Neutrophil (primary cell): ENCODE results near the gene TNP2.

Source experiments
- H3K27ac ChIP-seq: fragments of 200-600 bp; sonication (generic); 2 replicates; pipeline ENCODE4 v1.5.1; 2016; ENCODE audit warnings: mild to moderate bottlenecking, moderate library complexity
- H3K27me3 ChIP-seq: fragments of 200-600 bp; sonication (generic); 2 replicates; pipeline ENCODE4 v1.6.0; 2016; ENCODE audit warnings: mild to moderate bottlenecking
- H3K36me3 ChIP-seq: fragments of 200-600 bp; sonication (generic); 2 replicates; pipeline ENCODE4 v1.5.1; 2017
- H3K4me1 ChIP-seq, 2 experiments: fragments of 200-600 bp in 1 of 2; sonication (generic) in 1 of 2; 1 replicate in 1 of 2; 2 replicates in 1 of 2; pipeline versions ENCODE4 v1.5.1 to v1.6.1; 2013 to 2016; ENCODE audit warnings: low read depth in 1 of 2, low read length in 1 of 2, mild to moderate bottlenecking in 1 of 2, moderate library complexity in 1 of 2; ENCODE audit not compliant: control insufficient read depth in 1 of 2, insufficient read depth in 1 of 2
- H3K4me3 ChIP-seq, 2 experiments: fragments of 200-600 bp in 1 of 2; sonication (generic) in 1 of 2; 1 replicate in 1 of 2; 2 replicates in 1 of 2; pipeline ENCODE4 v1.5.1; 2013 to 2016; ENCODE audit warnings: low read depth in 1 of 2, low read length in 1 of 2, mild to moderate bottlenecking in 1 of 2, moderate library complexity in 1 of 2
- H3K9me3 ChIP-seq: fragments of 200-600 bp; sonication (generic); 2 replicates; pipeline ENCODE4 v1.5.1; 2016
- TF ChIP-seq, protein P1 (sequence below): fragments of 200-600 bp; sonication (generic); IDR thresholded peaks from 2 replicates; pipeline ENCODE4 v1.5.1; 2016; ENCODE audit warnings: antibody characterized with exemption

Gene TNP2

DNA sequence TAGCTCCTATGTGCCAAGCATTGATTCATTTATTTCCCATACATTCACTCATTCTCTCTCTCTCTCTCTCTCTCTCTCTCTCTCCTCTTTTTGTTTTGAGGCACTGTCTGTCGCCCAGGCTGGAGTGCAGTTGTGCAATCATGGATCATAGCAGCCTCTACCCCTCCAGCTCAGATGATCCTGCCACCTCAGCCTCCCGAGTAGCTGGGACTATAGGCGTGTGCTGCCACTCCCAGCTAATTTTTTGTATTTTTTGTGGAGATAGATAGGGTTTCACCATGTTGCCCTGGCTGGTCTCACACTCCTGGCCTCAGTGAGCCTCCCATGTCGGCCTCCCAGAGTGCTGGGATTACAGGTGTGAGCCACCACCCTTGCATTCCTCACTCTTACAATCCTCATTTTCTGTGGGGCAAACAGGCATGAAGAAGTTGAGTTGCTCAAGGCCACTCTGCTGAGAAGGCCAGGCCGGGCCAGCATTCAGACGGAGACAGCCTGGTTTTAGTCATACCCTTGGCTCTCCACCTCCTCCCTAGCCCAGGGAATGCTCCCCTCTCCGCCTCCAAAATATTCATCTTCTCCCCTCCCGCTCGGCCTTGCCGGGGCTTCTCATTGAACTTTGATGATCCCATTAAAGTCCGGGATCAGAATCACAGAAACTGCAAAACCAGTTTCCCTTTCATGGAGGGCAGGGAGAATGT is 7.9 kb upstream of the TNP2 start:
- no peak overlapping the region for H3K27ac ChIP-seq

DNA sequence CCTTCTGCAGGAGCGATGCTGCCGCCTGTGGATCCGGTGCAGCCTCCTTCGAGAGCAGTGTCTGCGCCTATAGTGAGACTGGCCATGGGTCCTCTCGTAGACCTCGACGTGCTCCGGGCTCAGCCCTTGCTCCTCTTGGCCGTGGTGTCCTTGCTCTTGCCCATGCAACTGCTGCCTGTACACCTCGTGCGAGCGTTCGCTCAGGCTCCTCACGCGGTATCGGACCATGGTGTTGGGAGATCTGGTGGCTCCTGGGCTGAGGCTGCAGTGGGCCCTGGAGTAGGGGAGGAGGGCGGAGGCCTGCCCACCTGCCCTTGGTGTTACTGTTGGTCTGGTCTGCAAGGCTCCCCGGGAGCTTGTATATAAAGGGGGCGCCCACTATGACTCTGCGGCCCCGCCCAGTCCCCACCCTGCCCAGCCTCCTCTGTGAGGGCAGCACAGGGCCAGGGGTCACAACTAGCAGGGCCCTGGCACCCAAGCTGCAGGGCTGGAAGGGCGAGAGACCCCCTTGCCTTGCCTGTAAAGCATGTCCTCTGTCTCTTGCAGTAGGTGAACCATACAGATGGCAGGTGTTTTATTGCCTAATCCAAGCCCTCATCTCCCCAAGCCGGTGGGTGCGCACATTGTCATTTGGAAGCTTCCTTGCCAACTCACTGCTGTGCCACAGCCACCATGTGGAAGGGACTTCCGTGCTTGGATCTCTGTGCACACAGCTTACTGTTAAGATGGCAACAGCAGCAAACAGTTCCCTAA is 7.2 kb upstream of the TNP2 start, which contains the start of gene PRM2:
TSS of gene PRM2 (minus strand) at position 338 of the 753 bp plus-strand sequence. CDS start at position 228, 110 bp downstream.
- Histone ChIP-seq H3K36me3 (no peaks in the 10 kb centered on the region), H3K4me1 (no peaks in the 10 kb centered on the region), H3K4me3 (no peak within 1 kb of the TSS), H3K9me3 (no peaks in the 10 kb centered on the region), H3K27me3 (no peaks in the 10 kb centered on the region), H3K27ac (no peak within 1 kb of the TSS)
- TF ChIP-seq, protein P1, sequence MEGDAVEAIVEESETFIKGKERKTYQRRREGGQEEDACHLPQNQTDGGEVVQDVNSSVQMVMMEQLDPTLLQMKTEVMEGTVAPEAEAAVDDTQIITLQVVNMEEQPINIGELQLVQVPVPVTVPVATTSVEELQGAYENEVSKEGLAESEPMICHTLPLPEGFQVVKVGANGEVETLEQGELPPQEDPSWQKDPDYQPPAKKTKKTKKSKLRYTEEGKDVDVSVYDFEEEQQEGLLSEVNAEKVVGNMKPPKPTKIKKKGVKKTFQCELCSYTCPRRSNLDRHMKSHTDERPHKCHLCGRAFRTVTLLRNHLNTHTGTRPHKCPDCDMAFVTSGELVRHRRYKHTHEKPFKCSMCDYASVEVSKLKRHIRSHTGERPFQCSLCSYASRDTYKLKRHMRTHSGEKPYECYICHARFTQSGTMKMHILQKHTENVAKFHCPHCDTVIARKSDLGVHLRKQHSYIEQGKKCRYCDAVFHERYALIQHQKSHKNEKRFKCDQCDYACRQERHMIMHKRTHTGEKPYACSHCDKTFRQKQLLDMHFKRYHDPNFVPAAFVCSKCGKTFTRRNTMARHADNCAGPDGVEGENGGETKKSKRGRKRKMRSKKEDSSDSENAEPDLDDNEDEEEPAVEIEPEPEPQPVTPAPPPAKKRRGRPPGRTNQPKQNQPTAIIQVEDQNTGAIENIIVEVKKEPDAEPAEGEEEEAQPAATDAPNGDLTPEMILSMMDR, result no peak

More for the DNA sequence above, 7.9 kb upstream of the TNP2 start:
- Histone ChIP-seq H3K9me3 (no peaks in the 10 kb centered on the region), H3K4me3 (no peak overlapping the region), H3K36me3 (no peaks in the 10 kb centered on the region), H3K4me1 (no peaks in the 10 kb centered on the region), H3K27me3 (no peaks in the 10 kb centered on the region)
- TF ChIP-seq, protein P1, result no peak

DNA sequence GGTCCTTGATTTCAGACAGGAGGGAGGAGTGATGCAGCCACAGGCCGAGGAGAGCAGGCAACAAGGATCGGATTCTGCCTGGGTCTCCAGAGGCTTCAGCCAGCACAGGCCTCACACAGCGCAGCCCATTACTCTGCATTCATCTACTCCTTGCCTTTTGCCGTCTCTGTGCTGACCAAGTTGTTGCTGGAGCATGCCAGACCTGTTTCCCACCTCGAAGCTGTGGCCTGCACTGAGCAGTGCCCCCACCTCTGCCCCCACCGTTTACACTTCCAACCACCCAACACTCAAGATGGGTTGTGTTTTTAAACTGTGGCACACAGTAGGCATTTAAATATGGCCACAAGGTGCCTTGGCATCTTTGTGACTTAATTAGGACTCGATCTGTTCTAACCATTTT is 5.8 kb upstream of the TNP2 start:
- Histone ChIP-seq H3K27me3 (no peaks in the 10 kb centered on the region), H3K36me3 (no peaks in the 10 kb centered on the region), H3K4me3 (no peak overlapping the region), H3K9me3 (no peaks in the 10 kb centered on the region), H3K27ac (no peak overlapping the region), H3K4me1 (no peaks in the 10 kb centered on the region)
- TF ChIP-seq, protein P1, result no peak

DNA sequence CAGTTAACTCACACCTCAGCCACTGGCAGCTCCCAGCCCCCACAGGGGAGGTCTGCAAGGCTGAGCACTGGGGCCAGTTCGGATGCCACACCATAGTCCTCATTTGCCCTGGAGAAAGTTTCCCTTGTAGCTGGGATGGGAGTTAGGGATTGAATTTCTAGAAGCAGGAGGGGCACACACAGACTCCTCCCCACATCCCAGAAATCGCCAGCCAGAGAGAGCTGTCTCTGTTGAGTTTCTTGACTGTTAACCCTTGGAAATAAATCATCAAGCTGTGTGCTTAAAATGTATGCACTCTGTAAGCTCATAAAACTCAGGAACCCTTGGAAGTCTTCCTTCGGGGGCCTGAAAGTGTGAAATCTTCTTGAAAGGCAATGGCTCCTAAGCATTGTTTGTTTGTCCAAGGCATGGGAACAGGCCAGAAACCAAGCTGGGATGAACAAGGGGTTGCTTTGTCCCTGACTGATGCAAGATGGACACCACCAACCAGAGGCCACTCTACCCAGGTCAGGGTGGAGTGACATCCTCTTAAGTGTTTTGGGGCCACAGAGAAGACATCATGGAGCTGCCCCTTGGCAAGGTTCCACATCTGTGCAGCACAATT is 4.7 kb upstream of the TNP2 start:
- H3K4me3 ChIP-seq, result no peak overlapping the region
- H3K36me3 ChIP-seq, result no peaks in the 10 kb centered on the region
- H3K9me3 ChIP-seq, result no peaks in the 10 kb centered on the region
- TF ChIP-seq, protein P1, result no peak
- no peak overlapping the region for H3K27ac ChIP-seq
- H3K4me1 ChIP-seq, result no peaks in the 10 kb centered on the region
- H3K27me3 ChIP-seq, result no peaks in the 10 kb centered on the region

DNA sequence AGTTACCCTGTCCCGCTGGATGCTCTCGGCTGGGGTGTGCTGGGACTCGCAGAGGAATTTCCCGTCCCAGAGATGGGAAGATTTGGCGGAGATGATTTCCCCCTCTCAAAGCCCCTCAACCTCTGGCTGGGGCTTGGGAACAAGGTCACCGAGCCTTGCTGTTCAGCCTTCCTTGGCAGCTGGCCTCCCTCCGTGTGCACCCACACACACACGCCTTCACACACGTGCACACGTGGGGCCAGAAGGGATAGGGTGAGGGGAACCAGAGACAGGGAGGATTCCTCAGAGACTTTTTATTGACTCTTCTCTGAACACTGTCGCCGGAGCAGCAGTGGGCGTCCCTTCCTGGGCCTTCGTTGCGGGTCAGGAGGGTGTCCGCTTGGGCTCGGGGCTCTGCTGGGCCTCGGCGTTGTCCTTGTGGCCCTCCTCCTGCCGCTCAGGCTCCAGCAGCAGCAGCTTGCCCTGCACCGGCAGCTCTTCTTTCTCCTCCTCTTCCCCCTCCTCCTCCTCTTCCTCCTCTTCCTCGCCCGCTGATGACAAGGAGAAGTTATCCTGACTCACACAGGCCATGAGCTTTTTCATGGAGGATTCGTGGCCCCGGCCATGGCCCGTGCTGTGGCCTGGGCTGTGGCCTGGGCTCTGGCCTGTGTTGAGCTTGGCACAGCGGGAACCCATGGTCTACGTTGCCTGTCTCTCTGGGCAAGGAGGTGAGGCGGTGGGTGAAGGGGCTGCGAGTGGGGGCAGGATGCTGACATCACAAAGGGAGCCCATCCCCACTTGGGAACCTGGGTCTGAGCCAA is 4.0 kb upstream of the TNP2 start, which contains the start of gene PRM3:
TSS of gene PRM3 (minus strand) at position 709 of the 800 bp plus-strand sequence. CDS start at position 675, 34 bp downstream.
- no peaks in the 10 kb centered on the region for H3K36me3 ChIP-seq
- TF ChIP-seq, protein P1, result no peak
- H3K4me3 ChIP-seq, result no peak within 1 kb of the TSS
- H3K27me3 ChIP-seq, result no peaks in the 10 kb centered on the region
- H3K4me1 ChIP-seq, result no peaks in the 10 kb centered on the region
- no peaks in the 10 kb centered on the region for H3K9me3 ChIP-seq
- H3K27ac ChIP-seq, result no peak within 1 kb of the TSS
